ENCODE measurements around the gene CPNE6. TPM values are rescaled to one million over a fixed set of nuclear protein-coding genes. Genes with fewer than 3 reads are reported as not detected.
A peak's percentile ranks its signal among the peaks of the same experiment; 100 is the strongest.

CPNE6 gene
- total and polyA plus RNA-seq, 2 of the 13 experiments (the other 11 are each of a cell fraction or from before 2014, with no cell fraction given): not detected

DNA sequence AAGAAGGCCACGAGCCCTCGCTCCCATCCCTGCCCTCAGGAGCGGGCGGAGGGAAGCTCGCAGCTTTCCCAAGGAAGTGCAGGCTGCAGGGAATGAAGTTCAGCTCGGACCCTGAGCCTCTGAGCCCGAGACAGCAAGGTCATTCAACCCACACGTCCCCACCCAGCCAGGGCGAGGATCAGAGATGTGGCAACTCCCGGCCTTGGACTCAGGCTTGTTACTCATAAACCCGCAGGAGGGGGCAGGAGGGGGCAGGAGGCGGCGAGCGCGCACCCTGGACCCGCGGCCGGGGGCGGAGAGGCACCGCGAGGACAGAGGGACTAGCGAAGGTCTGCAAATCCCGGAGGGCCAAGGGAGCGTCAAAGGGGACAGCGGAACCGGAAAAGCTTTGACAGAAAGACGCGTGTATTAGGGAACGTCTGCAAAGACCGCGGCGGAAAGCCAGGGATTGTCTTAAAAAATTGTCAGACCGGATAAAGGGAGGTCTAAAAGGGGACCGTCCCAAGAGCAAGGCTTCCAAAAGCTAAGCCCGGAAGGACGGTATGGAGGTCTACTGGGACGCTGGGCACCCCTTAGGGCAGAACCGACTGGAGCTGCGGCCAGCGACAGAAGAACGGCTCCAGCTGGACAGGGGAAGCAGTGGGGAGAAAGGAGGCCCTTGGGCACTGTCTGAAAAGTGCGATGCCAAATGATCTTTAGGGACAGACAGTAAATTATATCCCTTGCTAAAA, 42.6 kb downstream of the CPNE6 start (continued):
- peak; percentile 28 for TF ChIP-seq HES4 (CRISPR knock-in tag; IDR thresholded peaks at IDR 0.05; ENCODE audit: borderline replicate concordance)
- TF ChIP-seq, protein P1, sequence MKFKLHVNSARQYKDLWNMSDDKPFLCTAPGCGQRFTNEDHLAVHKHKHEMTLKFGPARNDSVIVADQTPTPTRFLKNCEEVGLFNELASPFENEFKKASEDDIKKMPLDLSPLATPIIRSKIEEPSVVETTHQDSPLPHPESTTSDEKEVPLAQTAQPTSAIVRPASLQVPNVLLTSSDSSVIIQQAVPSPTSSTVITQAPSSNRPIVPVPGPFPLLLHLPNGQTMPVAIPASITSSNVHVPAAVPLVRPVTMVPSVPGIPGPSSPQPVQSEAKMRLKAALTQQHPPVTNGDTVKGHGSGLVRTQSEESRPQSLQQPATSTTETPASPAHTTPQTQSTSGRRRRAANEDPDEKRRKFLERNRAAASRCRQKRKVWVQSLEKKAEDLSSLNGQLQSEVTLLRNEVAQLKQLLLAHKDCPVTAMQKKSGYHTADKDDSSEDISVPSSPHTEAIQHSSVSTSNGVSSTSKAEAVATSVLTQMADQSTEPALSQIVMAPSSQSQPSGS (CRISPR knock-in tag; IDR thresholded peaks at IDR 0.05): peak; percentile 97
- TF ChIP-seq, protein P2, sequence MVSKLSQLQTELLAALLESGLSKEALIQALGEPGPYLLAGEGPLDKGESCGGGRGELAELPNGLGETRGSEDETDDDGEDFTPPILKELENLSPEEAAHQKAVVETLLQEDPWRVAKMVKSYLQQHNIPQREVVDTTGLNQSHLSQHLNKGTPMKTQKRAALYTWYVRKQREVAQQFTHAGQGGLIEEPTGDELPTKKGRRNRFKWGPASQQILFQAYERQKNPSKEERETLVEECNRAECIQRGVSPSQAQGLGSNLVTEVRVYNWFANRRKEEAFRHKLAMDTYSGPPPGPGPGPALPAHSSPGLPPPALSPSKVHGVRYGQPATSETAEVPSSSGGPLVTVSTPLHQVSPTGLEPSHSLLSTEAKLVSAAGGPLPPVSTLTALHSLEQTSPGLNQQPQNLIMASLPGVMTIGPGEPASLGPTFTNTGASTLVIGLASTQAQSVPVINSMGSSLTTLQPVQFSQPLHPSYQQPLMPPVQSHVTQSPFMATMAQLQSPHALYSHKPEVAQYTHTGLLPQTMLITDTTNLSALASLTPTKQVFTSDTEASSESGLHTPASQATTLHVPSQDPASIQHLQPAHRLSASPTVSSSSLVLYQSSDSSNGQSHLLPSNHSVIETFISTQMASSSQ (IDR thresholded peaks at IDR 0.05; ENCODE audit: low read depth): peak; percentile 98
- TF ChIP-seq, protein P2 (CRISPR knock-in tag; IDR thresholded peaks at IDR 0.05; ENCODE audit: borderline replicate concordance): peak; percentile 100
- TF ChIP-seq, protein P3, sequence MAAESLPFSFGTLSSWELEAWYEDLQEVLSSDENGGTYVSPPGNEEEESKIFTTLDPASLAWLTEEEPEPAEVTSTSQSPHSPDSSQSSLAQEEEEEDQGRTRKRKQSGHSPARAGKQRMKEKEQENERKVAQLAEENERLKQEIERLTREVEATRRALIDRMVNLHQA (CRISPR knock-in tag; IDR thresholded peaks at IDR 0.05): no peak; the same call in 1 of the 2 replicates
- TF ChIP-seq ELF4 (CRISPR knock-in tag; IDR thresholded peaks at IDR 0.05; ENCODE audit: borderline replicate concordance): no peak; the same call in 1 of the 2 replicates
- no peak; the same call in 1 of the 2 replicates for TF ChIP-seq ZSCAN22 (CRISPR knock-in tag; IDR thresholded peaks at IDR 0.05)
- peak; percentile 99 for TF ChIP-seq PITX1 (CRISPR knock-in tag; IDR thresholded peaks at IDR 0.05)
- TF ChIP-seq TRIM24 (CRISPR knock-in tag; IDR thresholded peaks at IDR 0.05): peak; percentile 96
- TF ChIP-seq, protein P4, sequence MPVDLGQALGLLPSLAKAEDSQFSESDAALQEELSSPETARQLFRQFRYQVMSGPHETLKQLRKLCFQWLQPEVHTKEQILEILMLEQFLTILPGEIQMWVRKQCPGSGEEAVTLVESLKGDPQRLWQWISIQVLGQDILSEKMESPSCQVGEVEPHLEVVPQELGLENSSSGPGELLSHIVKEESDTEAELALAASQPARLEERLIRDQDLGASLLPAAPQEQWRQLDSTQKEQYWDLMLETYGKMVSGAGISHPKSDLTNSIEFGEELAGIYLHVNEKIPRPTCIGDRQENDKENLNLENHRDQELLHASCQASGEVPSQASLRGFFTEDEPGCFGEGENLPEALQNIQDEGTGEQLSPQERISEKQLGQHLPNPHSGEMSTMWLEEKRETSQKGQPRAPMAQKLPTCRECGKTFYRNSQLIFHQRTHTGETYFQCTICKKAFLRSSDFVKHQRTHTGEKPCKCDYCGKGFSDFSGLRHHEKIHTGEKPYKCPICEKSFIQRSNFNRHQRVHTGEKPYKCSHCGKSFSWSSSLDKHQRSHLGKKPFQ (CRISPR knock-in tag; IDR thresholded peaks at IDR 0.05; ENCODE audit: insufficient replicate concordance): peak; percentile 92
- TF ChIP-seq IRF2 (CRISPR knock-in tag; IDR thresholded peaks at IDR 0.05): peak; percentile 100
- peak; percentile 98 for TF ChIP-seq ZNF205 (CRISPR knock-in tag; IDR thresholded peaks at IDR 0.05)
- TF ChIP-seq, protein P5, sequence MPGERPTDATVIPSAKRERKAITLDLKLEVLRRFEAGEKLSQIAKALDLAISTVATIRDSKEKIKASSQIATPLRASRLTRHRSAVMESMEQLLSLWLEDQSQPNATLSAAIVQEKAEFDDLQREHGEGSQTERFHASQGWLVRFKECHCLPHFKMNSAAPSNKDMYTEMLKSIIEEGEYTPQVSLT (CRISPR knock-in tag; IDR thresholded peaks at IDR 0.05; ENCODE audit: borderline replicate concordance, low read depth): no peak
- TF ChIP-seq NFIB (CRISPR knock-in tag; IDR thresholded peaks at IDR 0.05; ENCODE audit: borderline replicate concordance): no peak
- peak; percentile 97 for TF ChIP-seq KLF11 (CRISPR knock-in tag; IDR thresholded peaks at IDR 0.05)
- TF ChIP-seq ZNF260 (CRISPR knock-in tag; IDR thresholded peaks at IDR 0.05; ENCODE audit: borderline replicate concordance, low read depth): 0 out of 2 replicates have a peak, but pooled peaks have one; percentile 89
- peak; percentile 86; the same call in 1 of the 2 replicates for TF ChIP-seq ZNF383 (CRISPR knock-in tag; IDR thresholded peaks at IDR 0.05; ENCODE audit: borderline replicate concordance)
- peak; percentile 84; the same call in 1 of the 2 replicates for TF ChIP-seq ZNF773 (CRISPR knock-in tag; IDR thresholded peaks at IDR 0.05; ENCODE audit: borderline replicate concordance)
- peak; percentile 92; the same call in 1 of the 2 replicates for TF ChIP-seq ISX (CRISPR knock-in tag; conservative IDR thresholded peaks at IDR 0.05)

Data from HepG2 (cell line).